T-helper 2 cell (primary cell): ENCODE results near the gene NEDD4.
"Not testable (repeated sequence)": the region's sequence is repeated elsewhere in the genome, so short reads cannot be mapped to it uniquely, and the experiment has no call there.

Source experiments
- DNase-seq, 5 experiments: peaks; one replicate each; pipeline versions ENCODE4 v3.0.0 to v3.0.0-alpha.2; 2012 to 2022

NEDD4 gene

GRCh38 chr15:55891196-55891595 is 102.2 kb downstream of the NEDD4 start:
- no peak for DNase-seq

- DNase-seq = no peak
These were observed 109.2 kb downstream of the NEDD4 start for GRCh38 chr15:55884223-55884622.

GRCh38 chr15:55879181-55879580 is 114.2 kb downstream of the NEDD4 start:
- DNase-seq = no peak

- DNase-seq = no peak
These were observed 120.2 kb downstream of the NEDD4 start for GRCh38 chr15:55873024-55873720.

- DNase-seq = no peak
These were observed 120.9 kb downstream of the NEDD4 start for GRCh38 chr15:55872471-55872870.

- DNase-seq = no peak
These were observed 123.8 kb downstream of the NEDD4 start for GRCh38 chr15:55869660-55870059.

GRCh38 chr15:55868707-55869106 is 124.7 kb downstream of the NEDD4 start:
- DNase-seq = no peak

GRCh38 chr15:55868291-55868690 is 125.1 kb downstream of the NEDD4 start:
- not testable (repeated sequence) for DNase-seq

GRCh38 chr15:55863911-55864310 is 129.5 kb downstream of the NEDD4 start:
- DNase-seq = no peak

GRCh38 chr15:55861115-55861514 is 132.3 kb downstream of the NEDD4 start:
- DNase-seq = no peak

- no peak for DNase-seq
These were observed 132.9 kb downstream of the NEDD4 start for GRCh38 chr15:55860468-55860867.

- no peak for DNase-seq
These were observed 133.7 kb downstream of the NEDD4 start for GRCh38 chr15:55859681-55860080.

GRCh38 chr15:55858661-55859060 is 134.8 kb downstream of the NEDD4 start:
- no peak for DNase-seq

- no peak for DNase-seq
These were observed 136.8 kb downstream of the NEDD4 start for GRCh38 chr15:55856506-55857164.

GRCh38 chr15:55853134-55853533 is 140.3 kb downstream of the NEDD4 start:
- DNase-seq = no peak

- peak in 2 of 5 experiments; percentile 10 to 74 for DNase-seq
These were observed 147.2 kb downstream of the NEDD4 start for GRCh38 chr15:55846116-55846707.

GRCh38 chr15:55842897-55843296 is 150.5 kb downstream of the NEDD4 start:
- not testable (repeated sequence) for DNase-seq

GRCh38 chr15:55835866-55836265 is 157.5 kb downstream of the NEDD4 start:
- DNase-seq = no peak

- DNase-seq = no peak
These were observed 159.1 kb downstream of the NEDD4 start for GRCh38 chr15:55834331-55834730.

GRCh38 chr15:55829826-55830225 is 163.6 kb downstream of the NEDD4 start:
- DNase-seq = peak in 1 of 5 experiments; percentile 91

- peak in 1 of 5 experiments; percentile 81 for DNase-seq
These were observed 165.5 kb downstream of the NEDD4 start for GRCh38 chr15:55827955-55828354.

- DNase-seq = peak in 1 of 5 experiments; percentile 41
These were observed 166.2 kb downstream of the NEDD4 start for GRCh38 chr15:55827204-55827603.

- no peak for DNase-seq
These were observed 168.4 kb downstream of the NEDD4 start for GRCh38 chr15:55824857-55825613.
